Parathyroid adenoma (tissue), 2 donors: Measurements from ENCODE around the gene MYD88.

Experiments
- H2AFZ ChIP-seq: fragments of 300-600 bp; sonication (generic); one replicate; pipeline ENCODE4 v1.7.0; 2017; ENCODE audit warnings: antibody characterized with exemption, mild to moderate bottlenecking
- H3K27ac ChIP-seq: fragments of 300-600 bp; sonication (generic); one replicate; pipeline ENCODE4 v1.7.0; 2017
- H3K27me3 ChIP-seq: fragments of 300-600 bp; sonication (generic); one replicate; pipeline ENCODE4 v1.7.0; 2017; ENCODE audit warnings: low read length; ENCODE audit not compliant: control insufficient read depth, insufficient read depth
- H3K36me3 ChIP-seq: fragments of 300-600 bp; sonication (generic); one replicate; pipeline ENCODE4 v1.7.0; 2017; ENCODE audit warnings: low read length; ENCODE audit not compliant: control insufficient read depth, insufficient read depth
- H3K4me1 ChIP-seq: fragments of 300-600 bp; sonication (generic); one replicate; pipeline ENCODE4 v1.7.0; 2017; ENCODE audit warnings: control low read depth
- H3K4me2 ChIP-seq: fragments of 300-600 bp; sonication (generic); one replicate; pipeline ENCODE4 v1.7.0; 2017; ENCODE audit warnings: low read length
- H3K4me3 ChIP-seq: fragments of 300-600 bp; sonication (generic); one replicate; pipeline ENCODE4 v1.7.0; 2017; ENCODE audit warnings: low read depth, low read length
- H3K79me2 ChIP-seq: fragments of 300-600 bp; sonication (generic); one replicate; pipeline ENCODE4 v1.7.0; 2017; ENCODE audit warnings: control low read depth
- H3K9ac ChIP-seq: fragments of 300-600 bp; sonication (generic); one replicate; pipeline ENCODE4 v1.7.0; 2017; ENCODE audit warnings: mild to moderate bottlenecking
- H3K9me3 ChIP-seq: fragments of 300-600 bp; sonication (generic); one replicate; pipeline ENCODE4 v1.7.0; 2017; ENCODE audit warnings: low read length; ENCODE audit not compliant: control insufficient read depth
- CTCF ChIP-seq: fragments of 300-600 bp; sonication (generic); IDR thresholded peaks from one replicate; pipeline ENCODE4 v1.7.0; 2017; ENCODE audit warnings: antibody characterized with exemption, mild to moderate bottlenecking
- donor health status: primary hyperparathyroidism.

The MYD88 gene

DNA sequence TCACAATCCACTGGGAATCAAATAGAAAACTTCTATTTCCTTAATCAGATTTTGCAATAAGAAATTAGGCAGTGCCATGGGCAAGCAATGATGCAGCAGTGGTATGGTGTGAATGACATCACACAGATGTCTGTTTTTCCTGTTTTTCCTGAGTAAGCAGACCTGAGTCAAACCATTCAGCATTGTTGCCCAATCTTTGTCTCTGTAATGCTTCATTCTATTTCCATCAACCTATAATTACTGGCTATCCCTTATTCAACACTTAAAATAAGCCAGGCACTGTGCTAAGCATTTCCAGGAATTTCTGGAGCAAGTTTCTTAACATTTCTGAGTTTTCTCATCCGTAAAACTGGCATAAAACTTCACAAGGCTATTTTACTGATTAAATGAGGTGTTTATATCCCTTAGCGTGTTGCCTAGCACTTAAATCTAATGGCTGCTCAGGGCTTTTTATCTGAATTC is 15.6 kb downstream of the MYD88 start:
- H3K9me3 ChIP-seq = no peaks in the 10 kb centered on the region
- no peak for TF ChIP-seq CTCF
- H3K4me3 ChIP-seq = no peak overlapping the region
- no peak overlapping the region for H2AFZ ChIP-seq
- peaks cover 10% of the 10 kb centered on the region for H3K4me1 ChIP-seq
- H3K27ac ChIP-seq = no peak overlapping the region
- H3K4me2 ChIP-seq = no peak overlapping the region
- no peaks in the 10 kb centered on the region for H3K36me3 ChIP-seq
- H3K9ac ChIP-seq = no peak overlapping the region
- H3K27me3 ChIP-seq = no peaks in the 10 kb centered on the region
- H3K79me2 ChIP-seq = no peaks in the 10 kb centered on the region

DNA sequence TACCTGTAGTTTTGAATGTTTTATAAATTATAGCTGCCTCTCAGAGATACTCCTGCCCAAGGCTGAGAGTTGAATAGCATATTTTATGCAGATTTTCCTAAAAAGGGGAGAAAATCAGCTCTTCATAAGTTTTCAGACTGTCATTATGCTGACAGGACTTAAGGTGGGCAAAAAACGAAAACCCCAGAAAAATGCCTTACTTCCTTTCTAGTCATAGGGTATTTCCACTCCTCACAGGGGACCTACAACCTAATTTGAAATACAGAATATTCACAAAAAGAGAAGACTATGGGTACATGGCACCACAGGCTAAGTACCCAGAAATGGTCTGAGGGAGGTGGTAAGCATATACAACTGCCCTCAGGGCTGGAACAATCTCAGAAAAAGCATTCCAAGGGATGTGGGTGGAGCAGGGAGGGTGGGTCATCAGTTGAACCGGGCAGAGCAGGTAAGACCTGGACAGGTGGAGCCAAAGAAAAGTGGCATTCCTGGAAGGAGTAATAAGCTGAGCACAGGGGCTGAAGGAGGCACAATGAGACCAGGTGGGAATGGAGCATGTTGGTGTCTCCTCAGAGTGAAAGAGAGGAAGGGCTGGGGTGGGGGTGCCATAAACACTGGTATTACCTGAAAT is 16.3 kb downstream of the MYD88 start:
- no peak for TF ChIP-seq CTCF

DNA sequence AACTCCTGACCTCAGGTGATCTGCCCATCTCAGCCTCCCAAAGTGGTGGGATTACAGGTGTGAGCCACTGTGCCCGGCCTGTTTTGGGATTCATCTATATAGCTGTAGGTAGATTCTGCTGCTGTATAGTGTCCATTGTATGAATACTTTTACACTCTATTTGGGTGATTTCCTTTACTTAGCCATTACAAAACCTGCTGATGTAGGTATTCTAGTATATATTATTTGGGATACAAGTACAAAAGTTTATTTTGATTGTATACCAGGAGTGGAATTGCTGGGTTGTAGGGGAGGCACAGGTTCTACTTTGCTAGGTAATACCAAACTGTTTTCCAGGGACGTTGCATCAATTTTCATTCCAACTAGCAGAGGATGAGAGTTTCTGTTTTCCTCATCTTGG is 17.4 kb downstream of the MYD88 start:
- H2AFZ ChIP-seq = no peak overlapping the region
- H3K27me3 ChIP-seq = no peaks in the 10 kb centered on the region
- no peaks in the 10 kb centered on the region for H3K79me2 ChIP-seq
- H3K4me1 ChIP-seq = peaks cover 10% of the 10 kb centered on the region
- H3K9me3 ChIP-seq = no peaks in the 10 kb centered on the region
- TF ChIP-seq CTCF = no peak
- H3K36me3 ChIP-seq = no peaks in the 10 kb centered on the region
- H3K27ac ChIP-seq = no peak overlapping the region
- no peak overlapping the region for H3K4me2 ChIP-seq
- no peak overlapping the region for H3K4me3 ChIP-seq
- no peak overlapping the region for H3K9ac ChIP-seq

More for the DNA sequence above, 16.3 kb downstream of the MYD88 start:
- Histone ChIP-seq H3K4me3 (no peak overlapping the region), H3K27ac (no peak overlapping the region), H3K79me2 (no peaks in the 10 kb centered on the region), H2AFZ (no peak overlapping the region), H3K27me3 (no peaks in the 10 kb centered on the region), H3K4me1 (peaks cover 10% of the 10 kb centered on the region), H3K4me2 (no peak overlapping the region), H3K36me3 (no peaks in the 10 kb centered on the region), H3K9ac (no peak overlapping the region), H3K9me3 (no peaks in the 10 kb centered on the region)

DNA sequence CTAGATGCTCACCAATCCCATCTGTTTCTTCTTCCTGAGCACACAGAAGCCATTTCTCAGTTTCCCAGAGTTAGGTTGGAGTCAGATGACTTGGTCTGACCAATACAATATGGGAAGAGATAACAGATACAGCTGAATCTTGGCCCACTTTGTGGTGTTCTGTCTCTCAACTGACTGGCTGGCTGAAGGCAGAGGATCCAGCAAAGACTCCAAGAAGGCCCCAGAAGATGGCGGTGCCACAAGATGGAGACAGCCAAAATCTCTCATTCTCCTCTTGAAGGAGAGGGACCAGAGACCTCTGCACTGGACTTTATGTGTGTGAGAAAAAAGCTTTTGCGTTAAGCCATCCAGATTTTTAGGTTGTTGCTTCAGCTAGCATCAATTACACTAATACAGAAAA is 18.7 kb downstream of the MYD88 start:
- peaks cover 6% of the 10 kb centered on the region for H3K4me1 ChIP-seq
- no peak overlapping the region for H3K27ac ChIP-seq
- no peaks in the 10 kb centered on the region for H3K27me3 ChIP-seq
- H2AFZ ChIP-seq = no peak overlapping the region
- H3K9ac ChIP-seq = no peak overlapping the region
- H3K4me2 ChIP-seq = no peak overlapping the region
- TF ChIP-seq CTCF = no peak
- no peaks in the 10 kb centered on the region for H3K36me3 ChIP-seq
- H3K4me3 ChIP-seq = no peak overlapping the region
- H3K79me2 ChIP-seq = no peaks in the 10 kb centered on the region
- no peaks in the 10 kb centered on the region for H3K9me3 ChIP-seq

GRCh38 chr3:38157595-38157994 is 19.1 kb downstream of the MYD88 start:
- H3K4me3 ChIP-seq = no peak overlapping the region
- H3K4me1 ChIP-seq = peaks cover 6% of the 10 kb centered on the region
- no peak overlapping the region for H3K4me2 ChIP-seq
- TF ChIP-seq CTCF = no peak
- no peaks in the 10 kb centered on the region for H3K9me3 ChIP-seq
- no peaks in the 10 kb centered on the region for H3K79me2 ChIP-seq
- no peak overlapping the region for H2AFZ ChIP-seq
- H3K9ac ChIP-seq = no peak overlapping the region
- no peaks in the 10 kb centered on the region for H3K36me3 ChIP-seq
- H3K27ac ChIP-seq = no peak overlapping the region
- no peaks in the 10 kb centered on the region for H3K27me3 ChIP-seq
